Neural progenitor cell (in vitro differentiated cells): ENCODE data around the gene FKBP10.

Experiments used
- CTCF ChIP-seq: fragments of 200-600 bp; sonication (generic); IDR thresholded peaks from 2 replicates; pipeline ENCODE4 v1.5.1; 2017; ENCODE audit warnings: antibody characterized with exemption, mild to moderate bottlenecking
- EZH2 ChIP-seq: fragments of 200-600 bp; sonication (generic); IDR thresholded peaks from 2 replicates; pipeline ENCODE4 v1.6.1; 2017; ENCODE audit warnings: antibody characterized with exemption, mild to moderate bottlenecking, moderate library complexity

- TF ChIP-seq CTCF (no peak), EZH2 (no peak)
Measured at GRCh38 chr17:41812381-41813151, at the start of gene FKBP10.
